Embryonic facial prominence (tissue), 1 donor: ENCODE results near the gene SLC7A1.

Experiments used
- DNase-seq: peaks from one replicate; pipeline ENCODE4 v3.0.0-alpha.2; 2016; ENCODE audit errors: extremely low spot score

The SLC7A1 gene

GRCh38 chr13:29561918-29562317 lies 33.6 kb downstream of the SLC7A1 start:
- DNase-seq = no peak

GRCh38 chr13:29556742-29557141 lies 38.7 kb downstream of the SLC7A1 start:
- DNase-seq = no peak

DNA sequence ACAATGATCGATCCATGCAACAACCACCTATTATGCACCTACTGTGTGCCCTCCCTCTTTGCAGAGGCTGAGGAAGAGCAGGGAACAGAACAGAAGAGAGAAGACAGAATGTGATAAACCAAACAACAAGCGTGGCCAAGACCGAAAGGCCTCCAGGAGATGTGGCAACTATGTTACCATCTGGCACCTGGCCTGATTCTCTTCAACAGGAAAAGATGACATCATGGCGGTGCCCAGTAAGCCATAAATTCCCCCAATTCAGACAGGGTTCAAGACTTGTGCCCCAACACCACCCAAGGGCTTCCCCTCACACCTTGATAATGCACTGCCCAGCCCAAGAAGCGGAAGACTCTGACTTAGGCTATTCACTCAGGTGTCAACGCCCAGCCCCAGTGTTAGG lies 44.3 kb downstream of the SLC7A1 start:
- no peak for DNase-seq

DNA sequence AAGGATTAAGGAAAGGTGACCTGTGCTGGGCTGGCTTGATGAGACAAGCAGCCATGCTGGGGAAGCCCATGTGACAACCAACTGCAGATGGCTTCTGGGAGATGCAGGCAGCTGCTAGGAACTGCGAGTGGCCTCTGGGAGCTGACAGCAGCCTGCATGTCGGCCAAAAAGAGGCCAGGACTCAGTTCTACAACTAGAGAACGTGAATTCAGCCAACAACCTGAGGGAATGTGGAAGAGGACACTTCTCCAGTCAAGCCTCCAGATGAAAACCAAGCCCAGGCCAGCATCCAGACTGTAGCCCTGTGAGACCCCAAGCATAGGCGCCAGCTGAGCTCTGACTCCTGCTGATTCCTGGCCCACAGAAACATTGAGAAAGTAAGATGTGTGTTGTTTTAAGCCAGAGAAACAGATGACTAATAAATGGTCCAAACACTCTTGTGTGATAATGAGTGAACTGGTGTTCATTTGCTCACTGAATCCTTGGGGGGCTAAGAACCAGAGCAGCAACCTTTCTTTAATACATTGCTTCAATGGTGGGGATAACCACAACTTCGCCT lies 45.0 kb downstream of the SLC7A1 start:
- no peak for DNase-seq

DNA sequence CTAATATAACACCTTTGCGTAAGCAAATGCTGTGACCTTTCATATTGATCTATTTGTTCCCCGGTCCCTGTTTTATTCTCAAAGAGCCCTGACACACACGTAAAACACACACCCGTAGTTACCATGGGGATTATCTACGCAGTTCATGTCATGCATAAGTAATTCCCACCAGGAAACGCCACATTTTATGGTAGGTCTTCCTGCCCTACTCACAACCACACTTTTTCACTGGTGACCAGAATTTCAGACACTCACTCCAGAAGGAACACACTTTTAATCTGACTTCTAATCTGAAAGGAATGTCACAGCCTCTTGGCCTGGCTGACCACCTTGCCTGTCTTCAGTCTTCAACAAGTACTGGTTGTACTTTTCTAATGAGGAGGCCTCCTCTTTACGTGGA lies 46.8 kb downstream of the SLC7A1 start:
- DNase-seq = no peak

DNA sequence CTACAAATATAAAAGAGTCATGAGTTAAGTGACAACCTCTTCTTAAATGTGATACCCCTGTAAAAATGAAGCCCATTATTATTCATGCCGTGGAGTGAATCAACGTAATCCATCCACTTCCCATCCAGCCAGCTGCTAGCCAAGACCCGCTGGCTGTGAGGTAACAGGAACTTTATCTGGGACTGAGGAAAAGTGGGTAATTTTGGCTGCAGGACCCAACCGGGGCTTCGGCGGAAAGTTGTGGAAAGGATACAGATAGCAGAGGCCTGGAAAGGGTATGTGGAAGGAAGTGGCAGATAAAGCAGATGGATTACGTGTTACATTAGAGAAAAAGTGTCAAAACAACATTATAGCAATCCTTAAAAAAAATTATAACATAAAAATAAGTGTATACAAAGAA lies 48.3 kb downstream of the SLC7A1 start:
- DNase-seq = no peak

- no peak for DNase-seq
Observed at GRCh38 chr13:29546662-29547061, 48.8 kb downstream of the SLC7A1 start.

DNA sequence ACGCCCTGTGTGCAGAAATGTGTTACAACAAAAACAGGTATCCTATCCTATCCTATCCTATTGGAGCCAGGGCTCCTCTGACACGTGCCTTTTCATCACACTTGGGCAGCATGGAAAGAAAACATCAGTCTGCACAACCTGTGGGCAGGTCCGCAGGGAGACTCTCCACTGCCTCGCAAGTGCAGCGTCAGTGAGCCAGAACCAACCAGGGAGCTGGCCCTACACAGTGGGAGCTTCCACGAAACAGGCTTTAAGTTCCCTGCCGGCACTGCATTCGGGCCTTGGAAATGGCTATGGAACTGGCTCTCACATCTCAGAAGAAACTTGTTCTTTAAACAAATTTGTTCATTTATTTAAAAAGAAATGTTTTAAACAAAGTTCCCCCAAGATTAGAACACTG lies 49.5 kb downstream of the SLC7A1 start:
- DNase-seq = no peak

DNA sequence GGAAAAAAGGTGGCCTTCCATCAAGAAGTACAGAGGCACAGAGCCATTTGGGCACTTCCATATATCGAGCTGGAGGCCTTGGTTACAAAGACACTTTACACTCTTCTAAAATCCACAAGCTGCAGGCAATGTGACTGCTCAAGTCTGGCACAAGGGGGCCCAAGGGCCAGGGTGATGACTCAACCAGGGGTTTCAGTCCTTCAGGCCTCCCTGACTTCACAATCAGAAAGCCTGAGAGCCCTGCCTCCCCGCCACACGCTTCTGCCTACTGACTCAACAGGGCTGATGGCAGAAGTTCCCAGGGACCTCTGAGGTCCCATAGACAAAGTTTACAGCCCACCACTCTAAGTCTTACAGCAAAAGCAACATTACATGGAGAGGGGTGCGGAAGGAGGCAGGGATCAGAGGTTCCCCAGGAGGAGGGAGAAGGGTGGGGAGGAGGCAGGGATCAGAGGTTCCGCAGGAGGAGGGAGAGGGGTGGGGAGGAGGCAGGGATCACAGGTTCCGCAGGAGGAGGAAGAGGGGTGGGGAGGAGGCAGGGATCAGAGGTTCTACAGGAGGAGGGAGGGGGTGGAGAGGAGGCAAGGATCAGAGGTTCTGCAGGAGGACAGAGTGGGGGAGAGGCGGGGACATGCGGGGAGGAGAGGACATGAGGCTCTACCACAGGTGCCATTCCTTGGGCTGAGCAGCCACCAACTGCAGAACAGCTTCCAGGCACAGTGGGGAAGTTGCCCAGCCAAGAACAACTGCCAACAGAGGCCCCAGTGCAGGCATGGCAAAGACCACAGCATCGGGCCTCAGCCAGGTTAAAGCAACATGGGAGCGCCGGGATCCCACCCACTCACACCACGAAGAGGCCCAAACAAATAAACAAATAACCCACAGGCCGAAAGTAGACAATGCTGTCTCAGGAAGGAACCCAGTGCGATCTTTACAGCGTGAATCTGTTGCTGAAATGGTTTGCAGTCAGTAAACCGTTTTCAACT lies 52.0 kb downstream of the SLC7A1 start:
- DNase-seq = no peak

GRCh38 chr13:29542381-29542780 lies 53.1 kb downstream of the SLC7A1 start:
- no peak for DNase-seq

- DNase-seq = no peak
Observed at GRCh38 chr13:29541400-29541799, 54.1 kb downstream of the SLC7A1 start.

DNA sequence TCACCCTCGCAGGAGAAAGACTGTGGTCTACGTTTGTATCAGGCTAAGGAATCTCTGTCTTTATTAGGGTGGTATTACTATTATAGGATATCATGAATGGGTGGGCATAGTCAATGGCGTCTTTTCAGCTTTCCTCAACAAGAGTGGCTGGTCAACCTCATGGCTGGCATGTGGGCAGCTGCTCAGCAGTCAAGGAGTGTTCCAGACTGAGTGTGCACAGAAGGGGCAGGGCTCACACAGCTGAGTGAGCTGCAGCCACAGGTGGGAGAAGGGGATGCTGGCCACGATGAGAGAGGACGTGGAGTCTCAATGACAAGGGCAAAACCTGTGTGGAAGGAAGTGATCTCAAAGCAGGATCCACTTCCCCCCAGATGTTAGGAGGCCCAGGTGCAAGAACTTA lies 54.7 kb downstream of the SLC7A1 start:
- DNase-seq = no peak

- no peak for DNase-seq
Observed at GRCh38 chr13:29540334-29540733, 55.2 kb downstream of the SLC7A1 start.

GRCh38 chr13:29539856-29540255 lies 55.6 kb downstream of the SLC7A1 start:
- DNase-seq = no peak

DNA sequence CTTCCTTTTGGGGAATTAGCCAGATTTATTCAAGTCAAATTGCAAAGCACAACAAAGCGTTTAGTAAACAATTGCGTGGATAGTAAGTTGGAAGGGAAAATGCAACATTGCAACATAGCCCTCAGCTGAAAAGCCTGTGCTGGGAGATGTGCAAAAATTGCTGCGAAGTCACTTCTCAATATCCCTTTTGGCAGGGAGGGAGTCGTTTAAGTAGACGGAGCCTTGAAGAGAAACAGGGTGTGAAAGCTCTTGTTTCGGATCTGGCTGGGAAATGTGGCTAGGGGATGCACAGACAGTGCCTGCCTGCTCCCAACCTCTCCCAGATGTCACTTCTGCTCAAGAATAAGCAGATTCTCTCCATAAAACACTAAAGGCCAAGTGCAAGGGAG lies 56.8 kb downstream of the SLC7A1 start:
- no peak for DNase-seq

- DNase-seq = no peak
Observed at GRCh38 chr13:29537736-29538651, 57.5 kb downstream of the SLC7A1 start.

GRCh38 chr13:29536853-29537252 lies 58.6 kb downstream of the SLC7A1 start:
- no peak for DNase-seq

- no peak for DNase-seq
Observed at GRCh38 chr13:29535663-29536655, 59.5 kb downstream of the SLC7A1 start.

DNA sequence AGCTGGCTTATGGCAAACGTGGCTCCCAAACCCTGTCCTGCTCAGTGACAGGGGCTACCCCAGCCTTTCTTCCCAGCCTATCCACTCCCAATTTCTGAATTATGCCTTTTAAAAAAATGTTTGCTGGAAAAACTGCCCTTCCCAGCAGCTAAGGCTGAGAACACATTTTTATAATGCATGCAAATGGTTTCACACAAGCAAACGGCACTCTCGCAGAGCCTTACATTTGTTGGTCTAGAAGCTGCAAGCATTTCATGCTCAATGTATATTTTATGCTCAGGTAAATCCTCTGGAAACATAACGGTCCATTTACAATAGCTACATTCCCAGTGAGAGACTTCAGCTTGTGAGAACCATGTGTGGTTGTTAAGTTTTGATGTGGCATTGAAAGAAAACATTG lies 61.4 kb downstream of the SLC7A1 start:
- DNase-seq = no peak

DNA sequence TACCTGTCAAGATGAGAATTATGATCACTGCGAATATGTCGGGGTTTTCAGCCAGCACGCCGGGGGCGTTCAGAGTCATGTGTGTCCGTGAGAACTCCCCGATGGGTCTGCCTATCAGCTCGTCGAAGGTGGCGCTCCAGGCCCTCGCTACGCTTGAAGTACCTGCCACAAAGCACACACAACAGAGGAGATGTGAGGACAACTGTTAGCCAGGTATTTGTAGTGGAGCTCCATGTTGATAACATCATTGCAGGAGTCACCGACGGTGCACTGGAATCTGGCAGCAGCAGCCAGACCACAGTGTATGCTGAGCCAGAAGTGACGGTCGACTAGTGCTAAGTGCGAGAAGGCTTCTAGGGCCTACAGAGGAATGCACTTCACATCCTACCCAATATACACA lies 62.7 kb downstream of the SLC7A1 start:
- DNase-seq = no peak

- peak; percentile 11 for DNase-seq
Observed at GRCh38 chr13:29532116-29532515, 63.4 kb downstream of the SLC7A1 start.
